ENCODE measurements around the gene POLE. TPM values are rescaled to one million over a fixed set of nuclear protein-coding genes. Genes with fewer than 3 reads are reported as not detected.

POLE gene
- total RNA-seq, 1 experiment from 2014 or later = 144 TPM

DNA sequence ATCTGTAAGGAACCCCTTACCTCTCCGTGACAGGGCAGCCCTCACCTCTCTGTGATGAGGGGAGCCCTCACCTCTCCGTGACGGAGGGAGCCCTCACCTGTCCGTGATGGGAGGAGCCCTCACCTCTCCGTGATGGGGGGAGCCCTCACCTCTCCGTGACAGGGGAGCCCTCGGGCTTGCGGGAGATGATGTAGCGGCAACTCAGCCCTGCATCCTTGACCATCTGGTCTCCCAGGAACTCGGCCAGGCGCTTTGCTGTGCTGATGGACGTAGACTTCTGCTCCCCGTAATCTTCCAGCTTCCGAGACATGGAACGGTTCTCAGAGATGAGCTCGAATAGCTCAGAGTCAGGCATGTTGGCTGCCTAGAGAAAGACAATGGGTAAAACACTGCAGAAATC is 28.0 kb downstream of the POLE start:
- DNase-seq (ENCODE audit: low spot score) = no peak
- H3K27ac Mint-ChIP-seq = no peak overlapping the region
- H3K4me3 Mint-ChIP-seq = no peak overlapping the region
- no peaks in the 10 kb centered on the region for H3K4me1 Mint-ChIP-seq
- H3K36me3 Mint-ChIP-seq = peaks cover 84% of the 10 kb centered on the region
- no peaks in the 10 kb centered on the region for H3K27me3 Mint-ChIP-seq (ENCODE audit: low read depth)
- no peaks in the 10 kb centered on the region for H3K9me3 Mint-ChIP-seq
- ChIA-PET POLR2A (no interaction called here), CTCF (no interaction called here)
- TF ChIP-seq, protein P1, sequence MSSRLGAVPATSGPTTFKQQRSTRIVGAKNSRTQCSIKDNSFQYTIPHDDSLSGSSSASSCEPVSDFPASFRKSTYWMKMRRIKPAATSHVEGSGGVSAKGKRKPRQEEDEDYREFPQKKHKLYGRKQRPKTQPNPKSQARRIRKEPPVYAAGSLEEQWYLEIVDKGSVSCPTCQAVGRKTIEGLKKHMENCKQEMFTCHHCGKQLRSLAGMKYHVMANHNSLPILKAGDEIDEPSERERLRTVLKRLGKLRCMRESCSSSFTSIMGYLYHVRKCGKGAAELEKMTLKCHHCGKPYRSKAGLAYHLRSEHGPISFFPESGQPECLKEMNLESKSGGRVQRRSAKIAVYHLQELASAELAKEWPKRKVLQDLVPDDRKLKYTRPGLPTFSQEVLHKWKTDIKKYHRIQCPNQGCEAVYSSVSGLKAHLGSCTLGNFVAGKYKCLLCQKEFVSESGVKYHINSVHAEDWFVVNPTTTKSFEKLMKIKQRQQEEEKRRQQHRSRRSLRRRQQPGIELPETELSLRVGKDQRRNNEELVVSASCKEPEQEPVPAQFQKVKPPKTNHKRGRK (CRISPR knock-in tag; IDR thresholded peaks at IDR 0.05; ENCODE audit: borderline replicate concordance) = no peak
- ATAC-seq = no peak

DNA sequence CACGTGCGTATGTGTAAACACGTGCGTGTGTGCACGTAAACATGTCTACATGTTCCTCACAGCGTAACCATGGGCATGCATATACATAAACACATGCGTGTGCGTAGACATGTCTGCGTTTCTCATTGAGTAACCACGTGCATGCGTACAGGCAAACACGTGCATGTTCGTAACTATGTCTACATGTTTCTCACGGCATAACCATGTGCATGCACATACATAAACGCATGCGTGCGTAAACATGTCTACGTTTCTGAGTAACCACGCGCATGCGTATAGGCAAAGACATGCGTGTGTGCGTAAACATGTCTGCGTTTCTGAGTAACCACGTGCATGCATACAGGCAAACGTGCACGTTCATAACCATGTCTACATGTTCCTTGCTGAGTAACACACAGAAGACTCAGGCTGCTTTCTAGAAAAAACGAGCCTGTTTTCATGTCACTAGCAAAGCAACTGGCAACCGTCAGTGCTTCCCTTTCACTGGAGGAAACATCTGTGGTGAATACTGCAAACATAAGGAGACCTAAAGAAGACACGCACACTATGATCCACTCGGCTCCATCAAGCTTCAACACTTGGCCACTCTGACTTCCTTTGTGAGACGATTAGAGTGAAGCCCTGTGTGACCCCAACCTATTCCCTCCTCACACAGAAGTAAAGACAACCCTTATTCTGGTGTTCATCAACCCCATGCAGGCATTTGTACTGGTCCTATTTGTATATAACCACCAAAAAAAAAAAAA is 28.8 kb downstream of the POLE start:
- H3K27ac Mint-ChIP-seq = no peak overlapping the region
- ATAC-seq (no peak), DNase-seq (ENCODE audit: low spot score) (no peak)
- no peaks in the 10 kb centered on the region for H3K9me3 Mint-ChIP-seq
- no peaks in the 10 kb centered on the region for H3K27me3 Mint-ChIP-seq (ENCODE audit: low read depth)
- no peak overlapping the region for H3K4me3 Mint-ChIP-seq
- no peaks in the 10 kb centered on the region for H3K4me1 Mint-ChIP-seq
- ChIA-PET POLR2A (no interaction called here), CTCF (interaction anchor here (0.6 kb wide), 1 partner anchor 13 kb away, joined by 5 read pairs; no protein-coding TSS in a partner anchor)
- peaks cover 87% of the 10 kb centered on the region for H3K36me3 Mint-ChIP-seq
- TF ChIP-seq CBFB (CRISPR knock-in tag; IDR thresholded peaks at IDR 0.05; ENCODE audit: low read depth) (no peak), RORB (CRISPR knock-in tag; IDR thresholded peaks at IDR 0.05) (no peak), ZNF423 (CRISPR knock-in tag; IDR thresholded peaks at IDR 0.05) (no peak), ZNF317 (CRISPR knock-in tag; IDR thresholded peaks at IDR 0.05; ENCODE audit: borderline replicate concordance, low read depth) (no peak), ETV6 (CRISPR knock-in tag; IDR thresholded peaks at IDR 0.05) (no peak), ZNF671 (CRISPR knock-in tag; IDR thresholded peaks at IDR 0.05) (no peak), NFATC4 (CRISPR knock-in tag; IDR thresholded peaks at IDR 0.05) (no peak), PRRX2 (CRISPR knock-in tag; IDR thresholded peaks at IDR 0.05) (no peak), GRHL2 (CRISPR knock-in tag; IDR thresholded peaks at IDR 0.05; ENCODE audit: insufficient replicate concordance, severe bottlenecking) (no peak)
- TF ChIP-seq, protein P2, sequence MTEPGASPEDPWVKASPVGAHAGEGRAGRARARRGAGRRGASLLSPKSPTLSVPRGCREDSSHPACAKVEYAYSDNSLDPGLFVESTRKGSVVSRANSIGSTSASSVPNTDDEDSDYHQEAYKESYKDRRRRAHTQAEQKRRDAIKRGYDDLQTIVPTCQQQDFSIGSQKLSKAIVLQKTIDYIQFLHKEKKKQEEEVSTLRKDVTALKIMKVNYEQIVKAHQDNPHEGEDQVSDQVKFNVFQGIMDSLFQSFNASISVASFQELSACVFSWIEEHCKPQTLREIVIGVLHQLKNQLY (CRISPR knock-in tag; IDR thresholded peaks at IDR 0.05) = no peak

DNA sequence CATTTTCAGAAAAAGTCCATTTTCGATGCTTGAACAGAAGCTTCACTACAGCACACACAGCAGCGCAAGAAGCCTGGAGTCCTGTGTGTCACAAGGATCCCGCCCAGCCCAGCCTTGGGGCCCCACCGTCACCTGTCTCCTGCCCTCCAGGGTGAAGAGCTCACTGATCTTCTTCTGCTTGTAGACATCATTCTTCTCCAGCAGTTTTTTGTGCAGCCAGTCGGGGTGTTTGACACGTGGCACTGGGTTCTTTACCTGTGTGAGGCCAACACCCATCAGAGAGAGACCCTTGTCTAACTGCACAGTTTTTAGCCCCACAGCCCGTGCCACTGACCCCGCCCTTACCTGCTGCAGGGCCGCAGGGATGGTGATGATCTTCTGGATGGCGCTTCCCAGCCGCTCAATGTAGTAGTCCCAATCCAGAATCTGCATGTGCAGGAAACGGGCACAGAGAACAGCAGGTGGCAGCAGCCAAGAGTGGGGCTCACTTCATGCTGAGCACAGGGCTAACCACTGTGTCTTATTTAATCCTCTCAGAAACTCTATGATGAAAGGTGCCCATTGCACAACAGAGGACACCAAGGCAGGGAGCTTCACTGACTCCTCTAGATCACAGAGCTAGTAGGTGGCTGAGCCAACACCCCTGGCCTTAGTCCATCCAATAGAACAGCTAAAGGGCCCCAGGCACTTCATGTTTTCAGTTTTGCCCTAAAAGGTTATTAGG is 30.0 kb downstream of the POLE start:
- Mint-ChIP-seq H3K4me1 (no peaks in the 10 kb centered on the region), H3K9me3 (no peaks in the 10 kb centered on the region), H3K27me3 (ENCODE audit: low read depth) (no peaks in the 10 kb centered on the region), H3K36me3 (peaks cover 84% of the 10 kb centered on the region), H3K27ac (no peak overlapping the region), H3K4me3 (no peak overlapping the region)
- CTCF ChIA-PET = interaction anchor here (0.6 kb wide), 1 partner anchor 12 kb away, joined by 5 read pairs; no protein-coding TSS in a partner anchor
- no peak for DNase-seq (ENCODE audit: low spot score)
- POLR2A ChIA-PET = no interaction called here
- ATAC-seq = no peak
- TF ChIP-seq, protein P3, sequence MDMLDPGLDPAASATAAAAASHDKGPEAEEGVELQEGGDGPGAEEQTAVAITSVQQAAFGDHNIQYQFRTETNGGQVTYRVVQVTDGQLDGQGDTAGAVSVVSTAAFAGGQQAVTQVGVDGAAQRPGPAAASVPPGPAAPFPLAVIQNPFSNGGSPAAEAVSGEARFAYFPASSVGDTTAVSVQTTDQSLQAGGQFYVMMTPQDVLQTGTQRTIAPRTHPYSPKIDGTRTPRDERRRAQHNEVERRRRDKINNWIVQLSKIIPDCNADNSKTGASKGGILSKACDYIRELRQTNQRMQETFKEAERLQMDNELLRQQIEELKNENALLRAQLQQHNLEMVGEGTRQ (CRISPR knock-in tag; IDR thresholded peaks at IDR 0.05) = no peak
- TF ChIP-seq, protein P4, sequence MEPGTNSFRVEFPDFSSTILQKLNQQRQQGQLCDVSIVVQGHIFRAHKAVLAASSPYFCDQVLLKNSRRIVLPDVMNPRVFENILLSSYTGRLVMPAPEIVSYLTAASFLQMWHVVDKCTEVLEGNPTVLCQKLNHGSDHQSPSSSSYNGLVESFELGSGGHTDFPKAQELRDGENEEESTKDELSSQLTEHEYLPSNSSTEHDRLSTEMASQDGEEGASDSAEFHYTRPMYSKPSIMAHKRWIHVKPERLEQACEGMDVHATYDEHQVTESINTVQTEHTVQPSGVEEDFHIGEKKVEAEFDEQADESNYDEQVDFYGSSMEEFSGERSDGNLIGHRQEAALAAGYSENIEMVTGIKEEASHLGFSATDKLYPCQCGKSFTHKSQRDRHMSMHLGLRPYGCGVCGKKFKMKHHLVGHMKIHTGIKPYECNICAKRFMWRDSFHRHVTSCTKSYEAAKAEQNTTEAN (CRISPR knock-in tag; IDR thresholded peaks at IDR 0.05) = no peak
- TF ChIP-seq JUN (CRISPR knock-in tag; IDR thresholded peaks at IDR 0.05) (no peak), ETV6 (CRISPR knock-in tag; IDR thresholded peaks at IDR 0.05) (no peak), RELA (CRISPR knock-in tag; IDR thresholded peaks at IDR 0.05; ENCODE audit: borderline replicate concordance) (no peak), GABPB1 (CRISPR knock-in tag; IDR thresholded peaks at IDR 0.05) (no peak), ZNF396 (CRISPR knock-in tag; IDR thresholded peaks at IDR 0.05; ENCODE audit: borderline replicate concordance) (no peak), ZNF423 (CRISPR knock-in tag; IDR thresholded peaks at IDR 0.05) (no peak), SOX15 (CRISPR knock-in tag; IDR thresholded peaks at IDR 0.05) (no peak), ZNF317 (CRISPR knock-in tag; IDR thresholded peaks at IDR 0.05; ENCODE audit: borderline replicate concordance, low read depth) (no peak)
- TF ChIP-seq, protein P1 (CRISPR knock-in tag; IDR thresholded peaks at IDR 0.05; ENCODE audit: borderline replicate concordance) = no peak
- TF ChIP-seq, protein P5, sequence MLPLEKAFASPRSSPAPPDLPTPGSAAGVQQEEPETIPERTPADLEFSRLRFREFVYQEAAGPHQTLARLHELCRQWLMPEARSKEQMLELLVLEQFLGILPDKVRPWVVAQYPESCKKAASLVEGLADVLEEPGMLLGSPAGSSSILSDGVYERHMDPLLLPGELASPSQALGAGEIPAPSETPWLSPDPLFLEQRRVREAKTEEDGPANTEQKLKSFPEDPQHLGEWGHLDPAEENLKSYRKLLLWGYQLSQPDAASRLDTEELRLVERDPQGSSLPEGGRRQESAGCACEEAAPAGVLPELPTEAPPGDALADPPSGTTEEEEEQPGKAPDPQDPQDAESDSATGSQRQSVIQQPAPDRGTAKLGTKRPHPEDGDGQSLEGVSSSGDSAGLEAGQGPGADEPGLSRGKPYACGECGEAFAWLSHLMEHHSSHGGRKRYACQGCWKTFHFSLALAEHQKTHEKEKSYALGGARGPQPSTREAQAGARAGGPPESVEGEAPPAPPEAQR (CRISPR knock-in tag; IDR thresholded peaks at IDR 0.05) = no peak
- TF ChIP-seq, protein P6, sequence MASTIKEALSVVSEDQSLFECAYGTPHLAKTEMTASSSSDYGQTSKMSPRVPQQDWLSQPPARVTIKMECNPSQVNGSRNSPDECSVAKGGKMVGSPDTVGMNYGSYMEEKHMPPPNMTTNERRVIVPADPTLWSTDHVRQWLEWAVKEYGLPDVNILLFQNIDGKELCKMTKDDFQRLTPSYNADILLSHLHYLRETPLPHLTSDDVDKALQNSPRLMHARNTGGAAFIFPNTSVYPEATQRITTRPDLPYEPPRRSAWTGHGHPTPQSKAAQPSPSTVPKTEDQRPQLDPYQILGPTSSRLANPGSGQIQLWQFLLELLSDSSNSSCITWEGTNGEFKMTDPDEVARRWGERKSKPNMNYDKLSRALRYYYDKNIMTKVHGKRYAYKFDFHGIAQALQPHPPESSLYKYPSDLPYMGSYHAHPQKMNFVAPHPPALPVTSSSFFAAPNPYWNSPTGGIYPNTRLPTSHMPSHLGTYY (CRISPR knock-in tag; IDR thresholded peaks at IDR 0.05) = no peak

Data from WTC11 (cell line).